C4-2B (cell line): Measurements from ENCODE around the gene BLCAP.
"Not testable (repeated sequence)": the region's sequence is repeated elsewhere in the genome, so short reads cannot be mapped to it uniquely, and the experiment has no call there.

Experiments
- H3K27ac ChIP-seq: fragments of 450-650 bp; 2 replicates; pipeline ENCODE4 v1.5.1; 2017
- ZFX ChIP-seq: fragments of 450-650 bp; IDR thresholded peaks from 2 replicates; pipeline ENCODE4 v1.6.1; 2017
- TF ChIP-seq, protein P1 (sequence below): fragments of 450-650 bp; conservative IDR thresholded peaks from 2 replicates; pipeline ENCODE4 v1.5.1; 2017; ENCODE audit warnings: mild to moderate bottlenecking

The BLCAP gene, protein sequence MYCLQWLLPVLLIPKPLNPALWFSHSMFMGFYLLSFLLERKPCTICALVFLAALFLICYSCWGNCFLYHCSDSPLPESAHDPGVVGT

DNA sequence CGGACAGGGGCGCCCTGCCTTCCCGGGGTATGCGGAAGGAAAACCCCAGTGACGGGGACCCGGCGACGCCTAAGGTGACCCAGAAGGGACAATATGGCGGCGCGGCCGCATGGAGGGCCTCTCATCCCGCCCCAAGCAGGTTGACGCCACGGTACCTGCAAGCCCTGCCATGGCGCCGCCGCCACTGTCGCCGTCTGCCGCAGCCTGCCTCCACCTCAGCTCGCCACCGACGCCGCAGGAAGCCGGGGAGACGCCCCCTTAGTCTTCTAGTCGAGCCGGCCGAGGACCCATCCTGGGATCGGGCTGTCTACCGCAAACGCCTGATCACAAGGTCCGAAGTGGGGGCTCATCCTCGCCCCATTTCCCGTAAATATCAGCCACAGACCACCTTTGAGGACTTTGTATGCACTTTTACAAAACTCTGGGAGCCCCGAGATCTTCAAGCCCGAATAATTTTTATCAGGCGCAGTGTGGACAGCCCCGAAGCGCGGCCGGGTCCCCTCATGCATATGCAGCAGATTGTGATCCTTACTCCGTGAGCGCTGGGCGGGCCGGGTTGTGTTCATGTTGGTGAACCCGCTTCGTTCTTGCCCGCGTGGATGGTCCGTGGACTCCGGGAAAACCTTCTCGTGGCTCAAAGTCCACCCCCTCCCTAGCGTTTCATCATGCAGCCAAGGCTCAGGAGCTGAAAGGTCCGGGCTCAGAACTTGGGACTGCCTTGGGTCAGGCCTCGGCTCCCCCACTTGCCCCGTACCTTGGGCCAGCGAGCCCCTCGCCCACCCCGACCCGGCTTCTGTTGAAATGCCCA, at the start of gene BLCAP:
Gene BLCAP, minus strand, starts transcription at position 239 of the 808 bp plus-strand sequence. CDS start 8,702 bp downstream, outside the sequence.
- TF ChIP-seq ZFX = peak; percentile 33; the same call in 1 of the 2 replicates
- TF ChIP-seq, protein P1, sequence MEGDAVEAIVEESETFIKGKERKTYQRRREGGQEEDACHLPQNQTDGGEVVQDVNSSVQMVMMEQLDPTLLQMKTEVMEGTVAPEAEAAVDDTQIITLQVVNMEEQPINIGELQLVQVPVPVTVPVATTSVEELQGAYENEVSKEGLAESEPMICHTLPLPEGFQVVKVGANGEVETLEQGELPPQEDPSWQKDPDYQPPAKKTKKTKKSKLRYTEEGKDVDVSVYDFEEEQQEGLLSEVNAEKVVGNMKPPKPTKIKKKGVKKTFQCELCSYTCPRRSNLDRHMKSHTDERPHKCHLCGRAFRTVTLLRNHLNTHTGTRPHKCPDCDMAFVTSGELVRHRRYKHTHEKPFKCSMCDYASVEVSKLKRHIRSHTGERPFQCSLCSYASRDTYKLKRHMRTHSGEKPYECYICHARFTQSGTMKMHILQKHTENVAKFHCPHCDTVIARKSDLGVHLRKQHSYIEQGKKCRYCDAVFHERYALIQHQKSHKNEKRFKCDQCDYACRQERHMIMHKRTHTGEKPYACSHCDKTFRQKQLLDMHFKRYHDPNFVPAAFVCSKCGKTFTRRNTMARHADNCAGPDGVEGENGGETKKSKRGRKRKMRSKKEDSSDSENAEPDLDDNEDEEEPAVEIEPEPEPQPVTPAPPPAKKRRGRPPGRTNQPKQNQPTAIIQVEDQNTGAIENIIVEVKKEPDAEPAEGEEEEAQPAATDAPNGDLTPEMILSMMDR = no peak
- peak within 1 kb of the TSS; percentile 95 for H3K27ac ChIP-seq

DNA sequence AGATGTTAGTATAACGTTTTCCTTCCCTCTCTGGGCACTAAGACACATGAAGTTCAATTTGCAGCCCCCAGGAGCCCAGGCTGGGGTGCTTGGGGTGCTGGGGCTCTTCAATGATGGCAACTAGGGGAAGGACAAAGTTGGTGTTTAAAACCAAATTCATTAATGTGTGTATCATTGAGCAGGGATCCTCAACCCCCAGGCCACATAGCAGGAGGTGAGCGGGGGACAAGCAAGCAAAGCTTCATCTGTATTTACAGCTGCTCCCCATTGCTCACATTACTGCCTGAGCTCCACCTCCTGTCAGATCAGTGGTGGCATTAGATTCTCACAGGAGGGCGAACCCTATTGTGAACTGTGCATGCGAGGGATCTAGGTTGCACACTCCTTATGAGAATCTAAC, 49.8 kb upstream of the BLCAP start:
- H3K27ac ChIP-seq = not testable (repeated sequence)

DNA sequence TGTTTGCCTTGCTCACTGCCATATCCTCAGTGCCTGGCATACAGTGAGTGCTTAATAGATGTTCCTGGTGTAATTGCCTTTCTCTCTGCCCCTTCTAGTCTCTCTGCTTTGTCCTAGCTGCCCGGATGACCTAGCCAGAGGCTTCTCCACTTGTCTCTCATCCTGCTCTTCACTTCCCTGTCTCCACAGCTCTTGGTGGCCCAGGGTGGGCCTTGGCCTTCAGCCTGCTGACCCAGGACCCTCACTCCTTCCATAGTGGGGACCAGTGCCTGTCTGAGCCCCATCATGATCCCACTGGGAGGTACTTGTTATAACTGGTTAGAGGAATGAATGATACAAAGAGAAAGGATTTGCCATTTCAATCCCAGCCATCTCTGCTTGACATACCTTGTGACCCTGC, 49.2 kb upstream of the BLCAP start:
- TF ChIP-seq, protein P1 = no peak
- H3K27ac ChIP-seq = no peak overlapping the region

DNA sequence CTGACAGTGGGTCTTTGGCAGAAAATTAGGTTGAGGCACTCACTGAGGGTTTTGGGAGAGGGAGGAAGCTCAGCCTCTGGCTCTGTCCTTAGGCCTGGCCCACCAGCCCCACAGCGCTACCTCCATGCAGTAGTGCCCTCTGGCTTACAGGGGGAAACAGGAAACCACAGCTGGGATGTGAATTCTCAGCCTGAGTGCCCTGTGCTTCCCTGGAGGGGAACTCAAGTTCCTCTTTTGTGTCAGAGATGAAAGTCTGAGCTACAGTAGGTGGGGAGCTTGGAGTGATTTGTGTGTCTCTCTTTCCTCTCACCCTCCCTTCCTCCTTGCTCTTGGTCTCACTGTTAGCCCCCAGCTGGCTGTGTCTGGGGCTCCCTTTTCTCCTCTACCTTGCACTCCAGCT, 48.2 kb upstream of the BLCAP start:
- no peak for TF ChIP-seq ZFX
- TF ChIP-seq, protein P1 = no peak
- no peak overlapping the region for H3K27ac ChIP-seq

DNA sequence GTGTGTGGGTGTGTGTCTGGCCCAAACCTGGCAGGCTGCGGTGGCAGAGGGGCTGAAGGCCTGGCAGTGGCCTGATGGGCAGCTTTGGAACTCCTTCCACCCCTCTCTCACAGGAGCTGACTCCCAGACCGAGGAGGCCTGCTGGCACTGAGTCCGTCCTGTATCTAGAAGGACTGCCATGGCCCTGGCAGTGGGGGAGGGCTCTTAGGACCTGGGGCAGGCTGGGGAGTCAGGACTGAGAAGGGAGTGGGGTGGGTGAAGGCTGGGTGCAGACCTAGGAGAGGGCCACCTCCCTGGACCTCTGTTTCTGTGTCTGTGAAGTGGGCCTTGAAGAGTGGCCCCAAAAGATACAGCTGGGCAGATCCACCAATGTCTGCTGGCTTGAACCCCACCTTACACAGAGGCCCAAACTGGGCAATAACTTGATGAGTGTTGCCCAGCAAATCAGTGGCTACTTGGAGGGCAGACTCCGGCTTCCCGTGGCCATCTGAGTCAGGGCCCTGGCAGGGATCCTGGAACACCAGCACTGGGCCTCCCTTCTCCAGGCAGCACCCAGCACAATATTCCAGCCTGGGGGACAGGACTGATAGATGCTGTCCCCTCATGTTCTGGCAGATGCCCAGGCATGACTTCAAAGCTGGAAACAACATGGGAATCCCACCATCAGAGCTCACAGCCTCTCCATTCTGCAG, 46.7 kb upstream of the BLCAP start:
- H3K27ac ChIP-seq = no peak overlapping the region
- TF ChIP-seq, protein P1 = no peak
- no peak for TF ChIP-seq ZFX

DNA sequence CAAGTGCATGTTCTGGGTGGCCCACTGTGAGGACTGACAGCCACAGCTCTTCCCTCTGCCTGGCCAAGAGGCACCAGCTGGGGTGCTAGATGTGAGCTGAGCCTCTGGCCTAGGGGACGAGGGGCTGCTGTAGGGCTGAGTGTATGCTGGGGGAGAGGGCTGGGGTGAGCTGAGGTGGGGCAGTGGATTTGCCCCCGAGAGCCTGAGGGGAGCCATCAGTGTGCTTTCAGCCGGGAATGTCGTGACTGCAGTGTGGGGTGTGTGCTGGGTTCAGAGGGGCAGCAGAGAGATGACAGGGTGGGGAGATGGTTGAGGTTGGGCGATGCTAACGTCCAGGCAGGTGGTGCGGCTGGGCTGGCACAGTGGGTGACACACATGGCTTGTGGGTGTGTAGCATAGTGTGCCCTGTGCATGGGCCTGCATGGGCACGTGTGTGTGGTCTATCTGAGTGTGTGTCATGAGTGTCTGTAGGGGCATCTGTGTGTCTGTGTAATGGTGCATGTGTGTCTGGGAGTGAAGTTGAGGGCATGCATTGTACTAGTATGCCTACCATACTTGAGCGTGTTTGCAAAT, 46.0 kb upstream of the BLCAP start:
- TF ChIP-seq ZFX = no peak
- TF ChIP-seq, protein P1 = no peak
- no peak overlapping the region for H3K27ac ChIP-seq

DNA sequence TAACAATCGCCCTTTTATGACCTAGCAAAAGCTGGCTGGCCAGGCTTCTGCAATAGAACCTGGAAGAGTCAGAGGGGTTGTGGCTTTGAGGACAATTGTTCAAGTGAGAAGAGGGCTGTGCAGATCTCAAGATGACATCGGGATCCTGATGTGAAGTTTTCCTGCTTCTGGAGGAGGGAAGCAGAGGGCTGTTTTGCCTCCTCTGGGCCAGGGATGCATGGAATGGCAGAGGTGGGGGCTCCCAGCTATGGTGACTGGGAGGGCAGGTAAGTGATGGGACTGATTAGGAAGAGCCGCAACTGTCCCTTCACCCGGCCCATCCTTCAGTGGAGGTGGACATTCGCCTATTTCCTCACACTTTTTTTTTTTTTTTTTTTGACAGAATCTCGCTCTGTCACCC, 43.4 kb upstream of the BLCAP start:
- no peak overlapping the region for H3K27ac ChIP-seq
- TF ChIP-seq, protein P1 = no peak
- TF ChIP-seq ZFX = no peak
